GM18511 (cell line): ENCODE results near the gene TSPAN9.

Source experiments
- ATAC-seq: cut with Tn5 transposase; IDR thresholded peaks from one replicate; pipeline ENCODE4 v1.9.1; 2021; ENCODE audit warnings: mild to moderate bottlenecking, moderate library complexity; ENCODE audit not compliant: unreplicated experiment

Gene TSPAN9

DNA sequence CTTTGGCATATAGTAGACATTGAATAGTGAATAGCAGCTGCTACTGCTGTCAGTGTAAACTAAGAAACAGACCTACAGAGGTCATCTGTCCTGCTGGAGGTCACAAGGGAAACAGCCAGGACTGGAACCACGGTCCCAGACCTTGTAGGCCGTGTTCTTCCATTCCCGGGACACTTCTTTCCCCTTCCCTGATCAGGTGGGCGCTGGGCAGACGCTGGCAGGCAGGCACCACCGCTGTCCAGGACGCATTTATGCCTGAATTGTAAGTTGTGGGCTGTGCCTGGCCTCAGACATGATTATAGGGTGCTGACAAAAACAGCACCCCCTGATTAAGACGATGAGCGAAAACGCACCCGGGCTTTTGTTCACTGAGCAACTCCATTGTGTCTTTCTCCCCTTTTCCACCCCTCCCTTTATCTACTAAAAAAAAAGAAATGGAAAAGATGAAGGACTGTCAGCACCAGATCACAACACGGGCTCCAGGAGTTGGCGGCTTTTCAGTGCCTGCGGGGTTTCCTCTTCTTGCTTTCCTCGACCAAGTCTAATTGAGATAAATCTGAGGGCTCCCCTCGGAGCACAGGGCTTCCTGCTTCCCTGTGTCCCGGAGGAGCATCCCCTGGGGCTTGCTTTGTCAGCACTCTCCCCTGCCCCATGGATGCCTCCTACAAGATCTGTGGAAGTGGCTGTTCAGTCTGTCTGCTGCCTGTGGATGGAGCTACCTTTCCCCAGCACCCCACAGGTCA lies 80.6 kb downstream of the TSPAN9 start:
- no peak for ATAC-seq

DNA sequence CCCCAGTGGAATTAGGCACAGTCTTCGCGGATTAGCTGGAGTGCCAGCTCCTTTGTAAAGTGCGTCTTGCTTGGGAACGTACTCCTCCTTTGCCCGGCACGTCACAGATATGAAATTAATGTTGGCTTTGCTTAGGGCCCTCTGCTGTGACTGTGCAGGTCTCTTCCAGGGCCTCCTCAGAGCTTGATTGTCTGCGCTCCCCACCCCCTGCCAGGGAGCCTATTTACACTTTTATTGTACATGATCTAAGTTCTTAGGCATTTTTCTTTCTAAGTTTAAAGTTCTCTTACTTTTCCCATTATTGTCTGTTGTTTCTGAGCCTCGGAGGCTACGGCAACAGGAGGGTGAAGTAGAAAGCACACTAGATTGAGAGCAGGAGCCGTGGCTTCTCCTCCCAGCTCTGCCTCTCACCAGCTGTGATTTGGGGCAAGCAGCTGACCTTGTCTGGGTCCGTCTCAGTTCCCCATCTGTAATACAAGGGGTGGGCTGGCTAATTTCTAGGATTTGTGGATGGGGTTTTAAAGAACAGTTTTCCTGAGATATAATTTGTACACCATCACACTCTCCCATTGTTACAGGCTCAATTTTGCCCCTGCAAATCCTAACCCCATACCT lies 81.8 kb downstream of the TSPAN9 start:
- no peak for ATAC-seq

DNA sequence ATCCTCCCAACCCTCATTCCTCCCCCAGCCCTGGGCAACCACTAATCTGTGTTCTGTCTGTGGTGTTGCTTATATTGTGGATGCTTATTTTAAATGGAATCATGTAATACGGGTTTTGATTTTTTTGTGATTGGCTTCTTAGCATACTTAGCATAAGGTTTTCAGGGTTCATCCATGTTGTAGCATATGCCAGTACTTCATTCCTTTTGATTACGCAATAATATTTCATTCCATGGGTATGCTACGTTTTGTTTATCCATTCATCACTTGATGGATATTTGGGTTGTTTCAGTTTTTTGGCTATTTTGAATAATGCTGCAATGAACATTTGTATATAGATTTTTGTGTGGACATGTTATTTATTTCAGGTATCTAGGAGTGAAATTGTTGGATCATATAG lies 82.9 kb downstream of the TSPAN9 start:
- no peak for ATAC-seq

DNA sequence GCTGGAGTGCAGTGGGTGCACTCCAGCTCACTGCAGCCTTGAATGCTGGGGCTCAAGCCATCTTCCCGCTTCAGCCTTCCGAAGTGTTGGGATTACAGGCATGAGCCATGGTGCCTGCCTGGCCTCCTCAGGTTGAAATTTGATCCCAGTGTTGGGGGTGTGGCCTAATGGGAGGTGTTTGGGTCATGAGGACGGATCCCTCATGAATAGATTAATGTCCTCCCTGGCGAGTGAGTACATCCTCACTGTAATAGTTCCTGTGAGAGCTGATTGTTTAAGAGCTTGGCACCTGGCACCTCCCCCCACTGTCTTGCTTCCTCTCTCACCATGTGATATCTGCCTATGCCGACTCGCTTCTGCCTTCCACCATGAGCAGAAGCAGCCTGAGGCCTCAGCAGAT lies 84.7 kb downstream of the TSPAN9 start:
- no peak for ATAC-seq

DNA sequence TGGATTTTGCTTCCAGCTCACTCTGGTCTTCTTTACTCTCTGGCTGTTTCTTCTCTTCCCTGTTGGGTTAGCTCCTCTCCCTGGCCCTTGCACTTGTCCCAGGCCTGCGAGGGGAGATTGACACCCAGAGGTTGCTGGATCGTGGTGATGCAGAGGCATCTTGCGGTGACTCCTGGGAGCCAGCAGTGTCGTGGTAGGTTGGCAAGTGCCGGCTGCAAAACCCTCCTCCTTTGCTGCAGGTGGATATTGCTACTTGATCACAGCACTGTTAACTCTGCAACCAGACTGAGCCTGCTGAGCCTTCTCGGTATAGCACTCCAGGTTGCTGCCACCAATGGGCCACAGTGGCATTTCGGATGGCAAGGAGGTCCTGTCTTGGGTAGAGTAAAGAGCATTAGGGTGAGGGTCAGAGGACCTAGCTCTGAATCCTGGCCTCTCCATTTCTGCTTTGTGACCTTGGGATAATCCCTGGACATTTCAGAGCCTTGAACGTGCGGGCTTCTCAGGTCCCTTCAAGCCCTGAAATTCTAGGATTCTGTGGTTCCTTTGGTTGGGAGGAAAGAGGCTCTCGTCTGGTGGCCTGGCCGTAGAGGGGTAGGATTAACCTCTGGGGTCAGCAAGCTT lies 87.4 kb downstream of the TSPAN9 start:
- ATAC-seq: no peak

DNA sequence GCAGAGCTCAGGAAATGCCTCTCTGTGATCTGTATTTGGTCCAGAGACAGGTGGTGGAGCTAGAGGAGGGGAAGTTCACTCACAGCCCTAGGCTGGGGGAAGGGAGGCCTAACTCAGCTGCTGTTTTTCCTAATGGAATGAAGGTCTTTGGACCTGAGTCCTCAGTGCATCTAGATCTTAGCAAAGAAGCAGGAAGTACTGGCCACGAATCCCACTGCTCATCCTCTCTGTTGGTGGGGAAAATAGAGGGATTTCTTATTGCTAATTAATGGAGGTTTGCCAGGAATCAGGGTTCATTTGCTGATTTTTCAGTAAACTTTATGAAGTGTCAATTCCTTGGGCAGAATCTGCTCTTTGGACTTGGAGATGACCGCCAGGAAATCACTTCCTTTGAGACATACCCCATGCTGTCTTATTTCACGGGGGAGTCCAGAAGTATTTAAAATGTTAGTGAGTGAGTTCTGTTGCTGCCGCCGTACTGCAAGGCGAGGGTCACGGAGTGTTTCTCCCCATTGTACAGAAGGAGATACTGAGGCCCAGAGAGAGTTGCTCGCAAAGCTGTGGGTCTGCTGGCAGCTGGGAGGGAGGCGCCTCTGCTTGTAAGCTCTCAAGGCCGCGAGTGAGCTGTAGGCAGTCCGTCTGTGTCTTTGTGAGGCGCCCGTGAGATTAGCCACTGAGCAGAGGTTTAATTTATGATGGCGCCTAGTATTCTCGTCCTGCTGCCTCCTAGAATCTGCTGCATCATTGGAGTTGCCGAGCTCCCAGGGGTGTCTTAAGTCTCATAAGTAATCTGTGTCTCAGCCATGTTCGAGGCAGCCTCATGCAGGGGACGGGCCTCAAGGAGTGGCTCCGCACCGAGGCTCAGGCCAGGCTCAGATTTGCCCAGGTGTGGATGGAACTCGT lies 88.2 kb downstream of the TSPAN9 start:
- no peak for ATAC-seq

DNA sequence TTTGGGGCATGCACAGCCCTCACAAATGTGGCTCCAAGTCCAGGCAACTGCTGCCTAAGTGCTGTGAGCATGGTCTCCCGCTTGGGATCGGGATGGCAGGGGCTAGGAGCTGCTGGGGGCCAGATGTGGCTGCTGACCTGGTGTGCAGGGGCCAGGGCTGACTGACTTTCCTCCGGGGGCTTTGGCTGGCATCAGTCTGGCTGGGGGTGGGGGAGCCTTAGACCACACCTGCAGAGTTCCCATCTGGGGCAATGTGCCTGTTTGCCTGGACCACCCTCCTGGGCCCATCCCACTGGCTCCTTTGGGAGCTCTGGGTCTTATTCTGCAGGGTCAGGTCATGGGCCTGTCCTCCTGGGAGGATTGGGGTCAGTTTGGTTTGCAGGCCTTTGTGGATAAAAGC lies 90.5 kb downstream of the TSPAN9 start:
- no peak for ATAC-seq

DNA sequence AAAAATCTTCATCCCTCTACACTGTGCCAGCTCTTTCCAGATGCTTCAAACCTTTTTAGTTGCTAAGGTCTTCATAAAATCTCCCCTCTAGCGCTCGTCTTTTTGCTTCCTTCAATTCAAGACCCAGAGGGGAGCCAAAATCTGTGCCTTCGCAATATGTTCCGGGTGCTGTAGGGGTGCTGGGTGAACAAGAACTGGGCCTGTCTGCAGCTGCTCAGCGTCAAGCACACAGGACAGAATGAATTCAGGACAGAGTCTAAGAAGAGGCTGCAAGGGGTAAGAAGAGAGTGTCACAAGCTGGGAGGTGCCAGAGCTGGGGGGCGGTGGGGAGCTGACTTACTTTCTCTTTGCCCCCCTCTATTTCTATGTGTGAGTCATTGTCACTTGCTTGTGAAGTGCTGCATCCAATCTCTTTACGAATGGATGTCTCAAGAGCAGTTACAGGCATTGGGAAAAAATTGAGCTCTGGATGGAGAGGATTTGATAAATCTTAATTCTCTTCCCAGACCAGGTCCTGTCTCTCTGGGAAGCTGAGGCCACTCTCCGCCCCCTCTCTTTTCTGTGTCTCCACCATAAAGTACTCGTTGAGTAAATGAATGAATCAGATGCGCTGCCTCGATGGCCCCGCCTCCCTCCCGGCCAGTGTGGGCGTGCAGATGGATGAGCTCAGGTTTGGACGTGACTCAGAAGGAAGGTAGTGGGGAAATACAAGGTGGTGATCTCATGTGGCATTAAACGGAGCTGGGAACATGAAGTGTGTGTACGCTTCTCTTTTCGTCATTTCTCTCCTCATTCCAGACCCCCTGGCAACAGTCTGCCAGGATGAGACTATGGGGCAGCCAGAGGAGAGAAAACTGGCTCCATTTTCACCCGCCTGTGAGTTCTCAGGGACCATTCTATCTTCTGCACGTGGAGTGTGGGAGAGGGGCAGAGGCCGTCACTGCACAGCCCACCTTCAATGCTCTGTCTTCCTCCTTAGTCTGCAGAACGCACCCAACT lies 91.3 kb downstream of the TSPAN9 start:
- ATAC-seq: no peak

DNA sequence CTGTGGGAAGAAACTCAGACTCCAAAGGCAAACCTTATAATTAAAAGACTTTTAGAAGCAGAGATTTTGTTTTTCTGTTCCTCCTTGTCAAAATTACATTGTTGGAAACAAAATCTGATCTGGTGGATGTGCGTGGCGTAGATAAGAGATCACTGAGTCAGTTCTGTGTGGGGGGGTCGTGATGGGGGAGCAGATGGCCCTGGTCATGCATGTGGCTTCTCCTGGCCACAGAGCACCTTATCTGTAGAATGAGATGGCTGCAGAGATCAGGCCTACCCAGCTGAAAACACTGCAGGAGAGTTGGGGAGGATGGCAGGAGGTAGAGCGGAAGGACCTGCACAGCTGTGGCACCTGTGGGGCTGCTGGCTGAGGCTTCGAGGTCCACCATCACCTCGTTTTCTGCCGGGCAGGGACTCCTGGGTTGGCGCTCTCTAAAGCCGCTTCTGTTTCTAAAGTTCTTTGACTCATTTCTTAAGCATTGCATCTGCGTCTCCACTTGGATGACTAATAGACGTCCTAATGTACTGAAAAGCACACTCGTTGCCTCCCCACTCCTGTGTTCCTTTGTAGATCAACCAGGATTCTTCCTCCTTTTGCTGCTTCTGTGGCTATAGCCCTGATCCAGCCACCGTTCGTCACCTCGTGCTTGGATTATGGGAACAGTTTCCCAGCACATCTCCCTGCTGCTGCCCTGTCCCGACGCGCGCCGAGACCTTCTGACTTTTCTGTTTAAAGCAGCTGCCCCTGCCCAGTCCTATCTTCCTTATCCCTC lies 93.4 kb downstream of the TSPAN9 start:
- no peak for ATAC-seq

DNA sequence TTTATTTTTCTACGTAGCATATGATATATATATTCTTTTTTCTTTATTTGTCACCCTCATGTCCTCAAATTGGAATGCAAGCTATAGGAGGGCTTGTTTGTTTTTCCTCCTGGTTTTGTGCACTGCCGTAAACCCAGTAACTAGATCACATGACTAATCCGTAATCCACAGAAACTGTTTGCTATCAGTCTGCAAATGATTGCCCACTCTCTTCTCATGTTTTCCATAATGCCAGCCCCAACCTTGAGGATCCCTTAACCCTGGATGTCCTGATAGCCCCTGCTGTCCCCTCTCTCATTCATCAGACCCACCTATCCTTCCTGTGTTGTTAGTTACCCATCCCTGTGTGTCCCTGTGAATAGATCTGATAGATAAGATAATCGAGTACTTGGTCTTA lies 94.0 kb downstream of the TSPAN9 start:
- no peak for ATAC-seq

DNA sequence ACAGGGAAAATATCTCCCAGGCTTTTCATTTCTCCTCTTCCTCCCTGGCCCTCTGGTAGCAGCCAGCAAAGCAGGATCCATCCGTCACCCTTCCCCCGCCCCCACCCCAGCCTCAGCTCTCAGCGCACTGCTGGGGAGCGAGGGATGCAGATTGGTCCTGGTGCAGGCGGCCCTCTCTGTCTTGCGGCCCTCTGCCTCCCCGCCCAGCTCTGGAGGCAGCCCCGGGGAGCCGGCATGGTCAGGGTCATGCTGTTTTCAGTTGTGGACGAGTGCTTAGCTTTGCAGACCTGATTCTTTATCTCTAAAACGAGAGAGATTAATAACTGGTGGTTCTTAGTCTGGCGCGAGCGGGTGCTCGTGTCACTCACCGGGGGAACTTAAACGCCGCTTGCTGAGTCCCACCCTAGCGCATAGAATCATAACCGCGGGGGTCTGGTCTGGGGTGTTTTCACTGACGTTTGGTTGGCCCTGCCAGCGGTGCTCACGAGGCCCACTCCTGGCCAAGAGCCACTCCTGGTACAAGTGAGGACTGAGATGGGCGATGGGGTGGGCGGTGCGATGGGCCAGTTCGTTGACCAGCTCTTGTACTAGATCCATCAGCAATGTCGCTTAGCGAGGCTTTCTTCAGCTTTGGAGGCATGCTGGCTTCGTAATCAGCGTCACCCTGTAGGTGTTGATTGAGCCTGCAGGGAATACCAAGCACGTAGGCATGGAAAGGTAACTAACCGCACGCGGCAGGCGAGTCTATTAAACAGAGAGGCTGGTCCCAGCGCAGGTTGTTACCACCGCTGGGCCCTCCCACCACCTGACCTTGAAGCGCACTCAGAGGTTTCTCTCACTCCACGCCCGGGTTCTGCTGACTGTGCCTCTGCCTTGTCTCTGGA lies 95.2 kb downstream of the TSPAN9 start:
- ATAC-seq: no peak

DNA sequence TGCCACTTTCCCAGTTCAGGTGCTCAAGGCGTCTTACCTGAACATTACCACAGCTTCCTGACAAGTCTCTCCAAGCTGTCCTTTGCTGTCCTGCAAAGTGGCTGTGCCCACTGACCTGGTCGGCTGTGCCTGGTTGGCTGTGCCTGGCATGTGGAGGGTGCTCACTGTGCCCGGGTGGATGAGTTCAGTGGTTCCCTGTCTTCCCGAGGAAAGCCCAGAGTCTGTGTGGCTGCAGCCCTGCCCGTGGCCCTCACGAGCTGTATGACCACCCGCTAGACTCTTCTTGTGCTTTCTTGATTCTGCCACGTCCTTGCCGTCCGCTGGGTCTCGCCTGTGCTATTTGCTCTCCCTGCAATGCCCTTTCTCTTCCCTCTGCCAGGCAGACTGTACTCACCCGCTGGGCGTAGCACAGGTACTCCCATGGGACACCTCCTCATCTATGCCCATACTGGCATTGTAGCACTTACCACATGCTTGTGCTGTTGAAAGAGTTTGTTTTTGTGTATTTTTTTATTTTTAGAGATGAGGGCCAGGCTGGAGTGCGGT lies 95.9 kb downstream of the TSPAN9 start:
- no peak for ATAC-seq

DNA sequence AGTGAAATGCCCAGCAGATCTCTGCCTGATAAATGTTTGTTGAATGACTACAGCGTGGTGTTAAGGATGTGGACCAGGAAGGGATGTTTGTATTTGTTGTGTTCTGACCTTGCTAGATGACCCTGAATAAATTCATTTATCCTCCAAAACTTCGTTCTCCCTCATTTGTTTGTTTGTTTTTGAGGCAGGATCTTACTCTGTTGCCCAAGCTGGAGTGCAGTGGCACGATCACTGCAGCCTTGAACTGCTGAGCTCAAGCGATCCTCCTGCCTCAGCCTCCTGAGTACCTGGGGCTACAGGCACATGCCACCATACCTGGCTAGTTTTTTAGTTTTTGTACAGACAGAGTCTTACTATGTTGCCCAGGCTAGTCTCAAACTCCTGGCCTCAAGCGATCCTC lies 96.7 kb downstream of the TSPAN9 start:
- no peak for ATAC-seq

DNA sequence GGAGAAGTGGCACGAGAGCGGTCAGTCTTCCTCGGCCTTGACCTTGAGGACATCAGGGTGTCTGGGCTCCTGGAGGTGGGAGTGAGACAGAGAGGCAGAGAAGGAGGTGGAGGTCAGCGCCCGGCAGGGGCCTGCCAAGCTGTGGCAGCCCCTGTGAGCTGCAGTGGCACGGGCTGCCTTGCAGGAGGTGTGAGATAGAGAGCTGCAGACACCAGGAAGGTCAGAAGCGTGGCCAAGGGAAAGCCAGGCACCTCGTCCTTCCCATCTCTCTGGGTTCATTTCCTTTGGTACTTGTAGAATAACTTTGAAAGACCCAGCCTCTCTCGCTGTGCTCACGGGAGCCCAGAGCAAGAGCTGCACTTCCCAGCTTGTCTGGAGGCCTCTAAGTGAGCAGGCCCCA lies 98.1 kb downstream of the TSPAN9 start:
- ATAC-seq: no peak

DNA sequence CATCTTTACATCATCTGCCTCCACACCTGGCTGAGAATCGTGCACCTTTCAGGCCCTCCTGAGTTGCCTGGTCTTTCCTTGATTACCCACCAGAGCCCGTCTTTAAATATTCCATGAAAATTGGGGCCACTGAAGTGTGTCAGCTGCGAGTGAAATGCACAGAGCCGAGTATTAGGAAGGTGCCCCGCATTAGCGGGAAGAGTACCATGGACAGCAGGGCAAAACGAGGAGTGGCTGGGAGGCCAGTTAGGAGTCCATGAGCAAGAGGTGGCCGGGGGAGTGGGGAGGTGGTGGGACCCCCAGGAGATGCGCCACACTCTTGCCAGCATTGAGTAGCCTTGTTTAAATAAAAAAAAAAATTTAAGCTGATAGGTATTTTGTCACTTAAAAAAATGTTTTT lies 99.6 kb downstream of the TSPAN9 start:
- ATAC-seq: no peak

DNA sequence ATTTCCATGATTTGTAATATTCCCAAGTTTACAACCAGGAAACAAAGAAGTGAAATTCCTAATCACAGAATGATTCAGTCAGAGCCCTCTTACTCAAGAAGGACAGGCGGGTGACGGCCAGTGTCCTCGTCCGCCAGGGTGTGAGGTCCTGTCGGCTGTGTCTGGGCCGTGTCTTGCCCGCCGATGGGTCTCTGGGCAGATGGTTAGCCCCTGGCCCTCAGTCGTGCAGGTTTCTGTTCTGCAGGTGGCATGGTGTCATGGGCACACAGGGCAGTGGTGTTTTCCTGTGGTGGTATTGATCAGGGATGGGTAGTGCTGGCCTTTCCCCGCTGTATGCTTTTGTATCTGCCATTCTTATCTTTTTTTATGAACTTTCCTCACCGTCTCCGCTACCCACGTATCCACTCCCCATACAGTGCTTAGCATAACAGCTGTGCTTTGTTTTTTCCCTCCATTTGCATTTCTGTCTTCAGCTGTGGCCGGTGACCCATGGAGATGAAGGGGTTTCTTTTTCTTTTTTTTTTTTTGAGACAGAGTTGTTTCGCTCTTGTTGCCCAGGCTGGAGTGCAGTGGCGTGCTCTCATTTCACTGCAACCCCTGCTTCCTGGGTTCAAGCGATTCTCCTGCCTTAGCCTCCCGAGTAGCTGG lies 100.7 kb downstream of the TSPAN9 start:
- no peak for ATAC-seq

DNA sequence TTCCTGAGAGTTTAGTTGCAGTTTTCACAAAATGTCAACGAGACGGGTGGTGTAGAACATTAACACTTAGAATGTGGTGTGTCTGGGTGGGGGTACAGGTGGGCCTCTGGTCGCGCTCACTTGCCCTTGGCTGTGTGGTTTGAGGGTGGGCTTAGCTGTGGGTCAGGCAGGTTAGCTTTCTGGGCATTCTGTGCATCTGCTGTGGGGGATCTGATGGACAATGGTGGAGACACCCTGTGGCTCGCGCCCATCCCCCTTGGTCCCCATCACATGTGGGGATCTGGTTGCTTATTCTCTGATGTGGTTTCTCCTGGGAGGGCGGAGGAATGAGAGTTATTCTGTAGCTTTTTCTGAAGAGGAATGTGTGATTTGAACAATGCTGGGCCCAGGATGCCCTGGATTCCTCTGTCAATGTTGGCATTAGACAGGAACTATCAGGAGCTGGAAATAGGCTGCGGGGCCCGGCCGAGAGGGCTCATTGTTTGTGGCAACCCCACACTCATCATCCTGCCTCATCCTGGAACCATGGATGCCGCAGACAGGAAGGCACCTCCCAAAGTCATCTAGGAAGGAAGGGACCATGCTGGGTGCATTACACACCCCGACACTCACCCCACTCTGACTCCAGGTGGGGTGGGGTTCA lies 101.6 kb downstream of the TSPAN9 start:
- ATAC-seq: no peak
